Astrocyte (in vitro differentiated cells and primary cell): ENCODE results near the gene PSD4.

Source experiments
- EZH2 ChIP-seq: IDR thresholded peaks from 2 replicates; pipeline ENCODE4 v1.6.1; 2012; ENCODE audit warnings: mild to moderate bottlenecking, low read length, inconsistent platforms; ENCODE audit not compliant: insufficient read depth
- TF ChIP-seq, protein P1 (sequence below): IDR thresholded peaks from 2 replicates; pipeline ENCODE4 v1.5.1; 2011; ENCODE audit warnings: low read depth, mild to moderate bottlenecking, inconsistent platforms, low read length, moderate library complexity; ENCODE audit not compliant: insufficient read depth

DNA sequence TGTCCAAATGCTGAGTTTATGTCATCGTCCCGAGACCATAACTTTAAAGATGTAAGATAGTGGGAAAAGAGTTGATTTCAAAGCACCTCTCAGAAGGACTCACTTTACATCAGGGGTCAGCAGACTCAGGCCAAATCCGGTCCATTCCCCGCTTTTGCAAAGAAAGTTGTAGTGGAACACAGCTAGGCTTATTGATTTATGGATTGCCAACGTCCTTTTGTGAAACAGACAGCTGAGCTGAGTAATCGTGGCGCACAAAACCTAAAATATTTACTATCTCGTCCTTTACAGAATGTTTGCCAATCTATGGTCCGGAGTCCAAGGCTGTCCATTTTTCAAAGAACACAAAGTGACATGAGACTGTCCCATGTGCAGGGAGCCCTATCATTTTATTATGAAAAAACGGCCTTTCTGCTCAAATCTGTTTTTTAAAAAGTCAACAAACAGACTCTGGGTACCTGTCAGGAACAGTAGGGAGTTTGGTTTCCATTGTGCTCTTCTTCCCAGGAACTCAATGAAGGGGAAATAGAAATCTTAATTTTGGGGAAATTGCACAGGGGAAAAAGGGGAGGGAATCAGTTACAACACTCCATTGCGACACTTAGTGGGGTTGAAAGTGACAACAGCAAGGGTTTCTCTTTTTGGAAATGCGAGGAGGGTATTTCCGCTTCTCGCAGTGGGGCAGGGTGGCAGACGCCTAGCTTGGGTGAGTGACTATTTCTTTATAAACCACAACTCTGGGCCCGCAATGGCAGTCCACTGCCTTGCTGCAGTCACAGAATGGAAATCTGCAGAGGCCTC, 46.7 kb upstream of the PSD4 start, which contains the start of gene IL1RN:
- TF ChIP-seq, protein P1, sequence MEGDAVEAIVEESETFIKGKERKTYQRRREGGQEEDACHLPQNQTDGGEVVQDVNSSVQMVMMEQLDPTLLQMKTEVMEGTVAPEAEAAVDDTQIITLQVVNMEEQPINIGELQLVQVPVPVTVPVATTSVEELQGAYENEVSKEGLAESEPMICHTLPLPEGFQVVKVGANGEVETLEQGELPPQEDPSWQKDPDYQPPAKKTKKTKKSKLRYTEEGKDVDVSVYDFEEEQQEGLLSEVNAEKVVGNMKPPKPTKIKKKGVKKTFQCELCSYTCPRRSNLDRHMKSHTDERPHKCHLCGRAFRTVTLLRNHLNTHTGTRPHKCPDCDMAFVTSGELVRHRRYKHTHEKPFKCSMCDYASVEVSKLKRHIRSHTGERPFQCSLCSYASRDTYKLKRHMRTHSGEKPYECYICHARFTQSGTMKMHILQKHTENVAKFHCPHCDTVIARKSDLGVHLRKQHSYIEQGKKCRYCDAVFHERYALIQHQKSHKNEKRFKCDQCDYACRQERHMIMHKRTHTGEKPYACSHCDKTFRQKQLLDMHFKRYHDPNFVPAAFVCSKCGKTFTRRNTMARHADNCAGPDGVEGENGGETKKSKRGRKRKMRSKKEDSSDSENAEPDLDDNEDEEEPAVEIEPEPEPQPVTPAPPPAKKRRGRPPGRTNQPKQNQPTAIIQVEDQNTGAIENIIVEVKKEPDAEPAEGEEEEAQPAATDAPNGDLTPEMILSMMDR, result no peak
- no peak for TF ChIP-seq EZH2
